ENCODE results near the gene EEA1.

EEA1 gene

GRCh38 chr12:92769124-92769901 lies 159.8 kb downstream of the EEA1 start:
- Histone ChIP-seq H3K9me3 (ENCODE audit: severe bottlenecking) (no peaks in the 10 kb centered on the region), H3K4me3 (ENCODE audit: low read depth, low read length) (no peak overlapping the region), H3K27ac (no peak overlapping the region), H3K27me3 (ENCODE audit: insufficient read depth, low read depth, severe bottlenecking) (no peaks in the 10 kb centered on the region), H3K36me3 (no peaks in the 10 kb centered on the region)
- TF ChIP-seq CTCF (IDR thresholded peaks at IDR 0.05; ENCODE audit: low read depth, low read length) = no peak
- DNase-seq = no peak

GRCh38 chr12:92765871-92766270 lies 163.2 kb downstream of the EEA1 start:
- no peak for TF ChIP-seq CTCF (IDR thresholded peaks at IDR 0.05; ENCODE audit: low read depth, low read length)
- Histone ChIP-seq H3K36me3 (no peaks in the 10 kb centered on the region), H3K27me3 (ENCODE audit: insufficient read depth, low read depth, severe bottlenecking) (no peaks in the 10 kb centered on the region), H3K9me3 (ENCODE audit: severe bottlenecking) (no peaks in the 10 kb centered on the region), H3K27ac (no peak overlapping the region), H3K4me3 (ENCODE audit: low read depth, low read length) (no peak overlapping the region)
- DNase-seq = no peak

- TF ChIP-seq CTCF (IDR thresholded peaks at IDR 0.05; ENCODE audit: low read depth, low read length) = no peak
- peak; percentile 69 for DNase-seq
These were observed 164.3 kb downstream of the EEA1 start for GRCh38 chr12:92764831-92765230.

GRCh38 chr12:92762773-92763172 lies 166.3 kb downstream of the EEA1 start:
- Histone ChIP-seq H3K9me3 (ENCODE audit: severe bottlenecking) (no peaks in the 10 kb centered on the region), H3K27me3 (ENCODE audit: insufficient read depth, low read depth, severe bottlenecking) (no peaks in the 10 kb centered on the region), H3K4me3 (ENCODE audit: low read depth, low read length) (no peak overlapping the region), H3K27ac (no peak overlapping the region), H3K36me3 (no peaks in the 10 kb centered on the region)
- no peak for DNase-seq
- TF ChIP-seq CTCF (IDR thresholded peaks at IDR 0.05; ENCODE audit: low read depth, low read length) = no peak

More at GRCh38 chr12:92764831-92765230, 164.3 kb downstream of the EEA1 start:
- Histone ChIP-seq H3K27me3 (ENCODE audit: insufficient read depth, low read depth, severe bottlenecking) (no peaks in the 10 kb centered on the region), H3K9me3 (ENCODE audit: severe bottlenecking) (no peaks in the 10 kb centered on the region), H3K4me3 (ENCODE audit: low read depth, low read length) (no peak overlapping the region), H3K27ac (peak overlapping the region; percentile 54), H3K36me3 (no peaks in the 10 kb centered on the region)

- Histone ChIP-seq H3K9me3 (ENCODE audit: severe bottlenecking) (no peaks in the 10 kb centered on the region), H3K27me3 (ENCODE audit: insufficient read depth, low read depth, severe bottlenecking) (no peaks in the 10 kb centered on the region), H3K36me3 (no peaks in the 10 kb centered on the region), H3K27ac (no peak overlapping the region), H3K4me3 (ENCODE audit: low read depth, low read length) (no peak overlapping the region)
- DNase-seq = no peak
- no peak for TF ChIP-seq CTCF (IDR thresholded peaks at IDR 0.05; ENCODE audit: low read depth, low read length)
These were observed 169.3 kb downstream of the EEA1 start for GRCh38 chr12:92759634-92760268.
